ENCODE results near the gene SLC25A22.

Gene SLC25A22

GRCh38 chr11:802693-803466 is 4.8 kb upstream of the SLC25A22 start:
- Histone ChIP-seq H2AK5ac (ENCODE audit: low read length, severe bottlenecking) (no peak overlapping the region), H4K91ac (ENCODE audit: low read length) (peak overlapping the region; percentile 65), H3K27me3 (ENCODE audit: control insufficient read depth in 1 of 2, insufficient read depth in 1 of 2, low read length in 2 of 2) (no peaks in the 10 kb centered on the region), H2AFZ (ENCODE audit: low read depth, low read length) (no peak overlapping the region), H2BK120ac (ENCODE audit: low read depth, low read length) (no peak overlapping the region), H2BK5ac (ENCODE audit: low read depth, low read length, poor library complexity, severe bottlenecking) (no peak overlapping the region), H3K4me2 (ENCODE audit: low read length, poor library complexity, severe bottlenecking) (no peak overlapping the region), H3K4me1 (ENCODE audit: control insufficient read depth, insufficient read depth, low read depth, low read length) (peaks cover 27% of the 10 kb centered on the region), H3K79me1 (replicated peaks; ENCODE audit: low read length, poor library complexity, severe bottlenecking) (peaks cover 33% of the 10 kb centered on the region), H2BK15ac (ENCODE audit: low read depth, poor library complexity, severe bottlenecking) (no peak overlapping the region), H3K4me3 (ENCODE audit: insufficient read depth in 1 of 2, low read depth in 1 of 2, low read length in 2 of 2) (peak overlapping the region in 1 of 2 experiments; percentile 91), H3K27ac (ENCODE audit: low read length, poor library complexity, severe bottlenecking) (no peak overlapping the region), H3K9ac (ENCODE audit: low read length) (peak overlapping the region; percentile 88), H3K14ac (ENCODE audit: low read length in 2 of 2) (no peak overlapping the region), H3K4ac (ENCODE audit: low read depth in 1 of 2, low read length in 2 of 2) (no peak overlapping the region), H2BK12ac (ENCODE audit: low read length in 2 of 2) (peak overlapping the region in 1 of 2 experiments; percentile 32), H3K36me3 (ENCODE audit: control insufficient read depth in 1 of 2, insufficient read depth in 2 of 2, low read depth in 1 of 2, low read length in 2 of 2) (peaks cover 48 to 54% of the 10 kb centered on the region in 2 experiments), H4K8ac (ENCODE audit: low read length) (no peak overlapping the region), H3K23ac (ENCODE audit: low read length in 2 of 2) (peak overlapping the region in 1 of 2 experiments; percentile 84), H3K18ac (ENCODE audit: low read depth in 1 of 2, low read length in 2 of 2) (no peak overlapping the region), H3K9me3 (ENCODE audit: control insufficient read depth, low read length) (no peaks in the 10 kb centered on the region)
- DNase-seq = no peak
- WGBS = 96% methylated on average over 28 of the region's 28 CpGs

- H3K4ac ChIP-seq (ENCODE audit: low read depth in 1 of 2, low read length in 2 of 2) = no peak overlapping the region
- H2BK5ac ChIP-seq (ENCODE audit: low read depth, low read length, poor library complexity, severe bottlenecking) = no peak overlapping the region
- no peak overlapping the region for H2BK12ac ChIP-seq (ENCODE audit: low read length in 2 of 2)
- 96% methylated on average over 20 of the region's 21 CpGs for WGBS
- no peak overlapping the region for H3K4me3 ChIP-seq (ENCODE audit: insufficient read depth in 1 of 2, low read depth in 1 of 2, low read length in 2 of 2)
- H3K4me1 ChIP-seq (ENCODE audit: control insufficient read depth, insufficient read depth, low read depth, low read length) = peaks cover 27% of the 10 kb centered on the region
- H4K91ac ChIP-seq (ENCODE audit: low read length) = peak overlapping the region; percentile 4
- H4K8ac ChIP-seq (ENCODE audit: low read length) = no peak overlapping the region
- peaks cover 33% of the 10 kb centered on the region for H3K79me1 ChIP-seq (replicated peaks; ENCODE audit: low read length, poor library complexity, severe bottlenecking)
- H3K4me2 ChIP-seq (ENCODE audit: low read length, poor library complexity, severe bottlenecking) = no peak overlapping the region
- no peak for DNase-seq
- H3K23ac ChIP-seq (ENCODE audit: low read length in 2 of 2) = no peak overlapping the region
- no peaks in the 10 kb centered on the region for H3K27me3 ChIP-seq (ENCODE audit: control insufficient read depth in 1 of 2, insufficient read depth in 1 of 2, low read length in 2 of 2)
- H2AK5ac ChIP-seq (ENCODE audit: low read length, severe bottlenecking) = no peak overlapping the region
- H3K9me3 ChIP-seq (ENCODE audit: control insufficient read depth, low read length) = no peaks in the 10 kb centered on the region
- H3K9ac ChIP-seq (ENCODE audit: low read length) = no peak overlapping the region
- no peak overlapping the region for H2AFZ ChIP-seq (ENCODE audit: low read depth, low read length)
- no peak overlapping the region for H3K27ac ChIP-seq (ENCODE audit: low read length, poor library complexity, severe bottlenecking)
- no peak overlapping the region for H3K18ac ChIP-seq (ENCODE audit: low read depth in 1 of 2, low read length in 2 of 2)
- H2BK120ac ChIP-seq (ENCODE audit: low read depth, low read length) = no peak overlapping the region
- H3K14ac ChIP-seq (ENCODE audit: low read length in 2 of 2) = no peak overlapping the region
- no peak overlapping the region for H2BK15ac ChIP-seq (ENCODE audit: low read depth, poor library complexity, severe bottlenecking)
- H3K36me3 ChIP-seq (ENCODE audit: control insufficient read depth in 1 of 2, insufficient read depth in 2 of 2, low read depth in 1 of 2, low read length in 2 of 2) = peaks cover 48 to 54% of the 10 kb centered on the region in 2 experiments
Observed at GRCh38 chr11:802018-802617, 4.0 kb upstream of the SLC25A22 start.

DNA sequence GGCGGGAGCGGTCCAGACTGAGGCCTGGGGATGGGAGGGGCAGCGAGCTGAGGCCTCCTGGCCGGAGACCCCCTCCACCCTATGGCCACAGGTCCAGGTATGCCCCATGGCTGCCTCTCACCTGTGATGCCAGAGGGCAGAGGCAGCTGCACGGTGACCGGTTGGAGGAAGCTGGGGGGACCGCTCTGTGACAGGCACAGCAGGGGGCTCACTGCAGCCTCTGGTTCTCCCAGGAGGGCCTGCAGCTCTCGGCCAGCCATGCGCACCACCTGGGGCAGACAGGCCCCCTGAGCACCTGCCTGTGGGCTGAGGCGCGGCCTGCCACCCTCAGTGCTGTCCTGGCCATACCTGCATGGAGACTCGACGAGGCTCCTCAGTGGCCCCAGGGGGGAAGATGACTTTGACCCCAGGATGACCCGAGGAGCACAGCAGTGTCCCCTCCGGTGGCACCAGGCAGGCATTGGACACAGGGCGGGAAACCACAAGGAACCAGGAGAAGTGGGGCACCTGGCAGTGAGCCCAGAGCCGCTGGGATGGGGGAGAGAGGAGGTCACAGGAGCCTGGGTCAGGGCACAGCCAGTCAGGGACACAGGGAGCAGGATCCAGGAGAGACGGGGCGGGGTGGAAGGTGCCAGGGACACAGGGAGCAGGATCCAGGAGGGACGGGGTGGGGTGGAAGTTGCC is 3.2 kb upstream of the SLC25A22 start:
- no peak overlapping the region for H3K9ac ChIP-seq (ENCODE audit: low read length)
- peaks cover 48 to 54% of the 10 kb centered on the region in 2 experiments for H3K36me3 ChIP-seq (ENCODE audit: control insufficient read depth in 1 of 2, insufficient read depth in 2 of 2, low read depth in 1 of 2, low read length in 2 of 2)
- no peak overlapping the region for H2BK5ac ChIP-seq (ENCODE audit: low read depth, low read length, poor library complexity, severe bottlenecking)
- H2BK12ac ChIP-seq (ENCODE audit: low read length in 2 of 2) = no peak overlapping the region
- no peak overlapping the region for H3K4me2 ChIP-seq (ENCODE audit: low read length, poor library complexity, severe bottlenecking)
- no peak overlapping the region for H3K4me3 ChIP-seq (ENCODE audit: insufficient read depth in 1 of 2, low read depth in 1 of 2, low read length in 2 of 2)
- H3K4ac ChIP-seq (ENCODE audit: low read depth in 1 of 2, low read length in 2 of 2) = no peak overlapping the region
- no peak overlapping the region for H3K14ac ChIP-seq (ENCODE audit: low read length in 2 of 2)
- no peak for DNase-seq
- WGBS = 96% methylated on average over 20 of the region's 20 CpGs
- no peak overlapping the region for H3K18ac ChIP-seq (ENCODE audit: low read depth in 1 of 2, low read length in 2 of 2)
- peaks cover 33% of the 10 kb centered on the region for H3K79me1 ChIP-seq (replicated peaks; ENCODE audit: low read length, poor library complexity, severe bottlenecking)
- no peak overlapping the region for H2AK5ac ChIP-seq (ENCODE audit: low read length, severe bottlenecking)
- no peak overlapping the region for H4K91ac ChIP-seq (ENCODE audit: low read length)
- no peak overlapping the region for H2BK15ac ChIP-seq (ENCODE audit: low read depth, poor library complexity, severe bottlenecking)
- no peak overlapping the region for H3K27ac ChIP-seq (ENCODE audit: low read length, poor library complexity, severe bottlenecking)
- no peak overlapping the region for H4K8ac ChIP-seq (ENCODE audit: low read length)
- H3K9me3 ChIP-seq (ENCODE audit: control insufficient read depth, low read length) = no peaks in the 10 kb centered on the region
- H2BK120ac ChIP-seq (ENCODE audit: low read depth, low read length) = no peak overlapping the region
- no peak overlapping the region for H3K23ac ChIP-seq (ENCODE audit: low read length in 2 of 2)
- no peaks in the 10 kb centered on the region for H3K27me3 ChIP-seq (ENCODE audit: control insufficient read depth in 1 of 2, insufficient read depth in 1 of 2, low read length in 2 of 2)
- peaks cover 35% of the 10 kb centered on the region for H3K4me1 ChIP-seq (ENCODE audit: control insufficient read depth, insufficient read depth, low read depth, low read length)
- H2AFZ ChIP-seq (ENCODE audit: low read depth, low read length) = no peak overlapping the region

DNA sequence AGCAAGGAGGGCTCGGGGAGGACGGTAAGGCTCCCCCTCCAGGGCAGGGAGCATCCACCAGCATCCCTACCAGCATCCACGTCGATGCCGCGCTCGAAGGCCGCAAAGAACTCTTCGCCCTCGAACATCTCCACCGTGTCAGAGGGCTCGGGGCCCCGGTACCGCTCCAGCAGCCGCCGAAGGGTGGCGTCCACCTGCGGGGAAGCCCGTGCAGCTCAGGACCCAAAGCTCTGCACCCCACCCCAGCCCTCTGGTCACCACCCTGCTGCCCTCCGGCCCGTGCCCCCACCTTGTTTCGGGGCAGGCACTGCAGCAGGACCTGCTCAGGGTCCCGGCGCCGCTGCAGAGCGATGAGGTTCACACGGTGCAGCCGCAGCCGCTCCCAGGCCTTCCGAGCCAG is 2.4 kb upstream of the SLC25A22 start:
- Histone ChIP-seq H2BK12ac (ENCODE audit: low read length in 2 of 2) (no peak overlapping the region), H3K4me1 (ENCODE audit: control insufficient read depth, insufficient read depth, low read depth, low read length) (peaks cover 40% of the 10 kb centered on the region), H3K79me1 (replicated peaks; ENCODE audit: low read length, poor library complexity, severe bottlenecking) (peaks cover 33% of the 10 kb centered on the region), H3K36me3 (ENCODE audit: control insufficient read depth in 1 of 2, insufficient read depth in 2 of 2, low read depth in 1 of 2, low read length in 2 of 2) (peaks cover 48 to 54% of the 10 kb centered on the region in 2 experiments), H3K4me2 (ENCODE audit: low read length, poor library complexity, severe bottlenecking) (no peak overlapping the region), H3K23ac (ENCODE audit: low read length in 2 of 2) (no peak overlapping the region), H3K4me3 (ENCODE audit: insufficient read depth in 1 of 2, low read depth in 1 of 2, low read length in 2 of 2) (no peak overlapping the region), H3K9ac (ENCODE audit: low read length) (no peak overlapping the region), H2BK15ac (ENCODE audit: low read depth, poor library complexity, severe bottlenecking) (no peak overlapping the region), H2AFZ (ENCODE audit: low read depth, low read length) (no peak overlapping the region), H3K18ac (ENCODE audit: low read depth in 1 of 2, low read length in 2 of 2) (no peak overlapping the region), H2AK5ac (ENCODE audit: low read length, severe bottlenecking) (no peak overlapping the region), H2BK120ac (ENCODE audit: low read depth, low read length) (no peak overlapping the region), H2BK5ac (ENCODE audit: low read depth, low read length, poor library complexity, severe bottlenecking) (no peak overlapping the region), H3K27me3 (ENCODE audit: control insufficient read depth in 1 of 2, insufficient read depth in 1 of 2, low read length in 2 of 2) (no peaks in the 10 kb centered on the region), H3K4ac (ENCODE audit: low read depth in 1 of 2, low read length in 2 of 2) (no peak overlapping the region), H3K27ac (ENCODE audit: low read length, poor library complexity, severe bottlenecking) (no peak overlapping the region), H4K91ac (ENCODE audit: low read length) (no peak overlapping the region), H4K8ac (ENCODE audit: low read length) (no peak overlapping the region), H3K9me3 (ENCODE audit: control insufficient read depth, low read length) (no peaks in the 10 kb centered on the region), H3K14ac (ENCODE audit: low read length in 2 of 2) (no peak overlapping the region)
- 95% methylated on average over 30 of the region's 30 CpGs for WGBS
- DNase-seq = no peak
